Activated CD4-positive, alpha-beta T cell treated with anti-CD3 and anti-CD28 coated beads, Interleukin-2, amount 50 U/mL, for 16 hours (primary cell): ENCODE results near the gene WDR62.
A peak's percentile ranks its signal among the peaks of the same experiment; 100 is the strongest.

ENCODE experiments used
- DNase-seq: peaks from one replicate; pipeline ENCODE4 v3.0.0-alpha.2; 2020

The WDR62 gene

DNA sequence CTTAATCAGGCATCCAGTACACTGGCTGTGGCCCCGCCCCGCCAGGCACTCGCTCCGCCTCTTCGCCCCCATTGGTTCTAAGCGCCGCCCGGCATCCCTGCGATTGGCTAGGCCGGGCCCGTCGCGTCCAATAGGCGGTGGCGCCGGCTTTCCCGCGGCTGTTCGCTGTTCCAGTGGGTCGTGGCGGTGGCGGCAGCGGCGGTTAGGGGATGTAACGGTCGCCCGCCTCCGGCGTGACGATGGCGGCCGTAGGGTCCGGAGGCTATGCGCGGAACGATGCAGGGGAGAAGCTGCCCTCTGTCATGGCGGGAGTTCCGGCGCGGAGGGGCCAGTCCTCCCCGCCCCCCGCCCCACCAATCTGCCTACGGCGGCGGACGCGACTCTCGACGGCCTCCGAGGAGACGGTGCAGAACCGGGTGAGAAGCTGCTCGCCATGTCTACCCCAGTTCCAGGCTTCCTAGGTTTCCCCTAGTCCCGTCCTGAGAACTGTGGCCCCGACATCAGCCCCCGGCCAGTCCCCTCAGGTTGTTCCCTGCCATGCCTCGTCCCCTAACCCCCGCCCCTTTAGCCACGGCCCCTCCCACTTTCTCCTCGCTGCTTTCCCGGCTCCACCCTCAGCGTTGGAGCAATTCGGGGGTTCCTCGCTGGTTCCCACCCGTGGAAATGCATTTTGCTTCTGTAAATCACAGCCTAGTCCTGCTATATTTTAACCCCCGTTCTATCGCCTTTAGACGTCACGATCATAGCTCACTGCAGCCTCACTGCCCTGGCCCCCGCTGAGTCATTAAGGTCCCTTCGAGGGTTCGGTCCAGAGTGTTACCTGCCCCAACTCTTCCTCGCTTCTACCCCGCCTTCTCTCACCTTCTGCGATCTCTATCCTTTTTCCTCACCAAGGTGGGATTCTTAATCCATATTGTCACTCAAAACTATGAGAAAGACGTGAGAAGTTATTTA lies at the start of gene WDR62:
WDR62 (plus strand) TSS at position 165 of the 954 bp plus-strand sequence; CDS start at position 240, 75 bp downstream.
- peak; percentile 95 for DNase-seq

DNA sequence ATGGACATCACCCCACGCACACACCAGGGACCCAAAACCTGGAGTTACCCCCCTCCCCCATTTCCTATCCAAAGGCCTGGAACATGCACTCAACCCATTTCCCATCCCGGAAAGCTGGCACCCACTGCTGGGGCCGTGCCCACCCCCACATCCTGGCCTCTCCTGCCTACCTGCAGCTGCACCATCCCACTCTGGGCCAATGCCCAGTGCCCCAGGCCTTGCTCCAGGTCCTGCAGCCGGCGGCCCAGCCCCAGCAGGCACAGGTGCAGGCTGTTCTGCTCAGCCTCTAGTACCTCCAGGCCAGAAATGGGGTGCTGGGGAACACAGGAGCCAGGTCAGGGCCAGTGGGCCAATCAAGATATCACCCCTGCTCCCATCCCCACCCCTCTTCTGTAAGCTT lies 47.7 kb upstream of the WDR62 start:
- no peak for DNase-seq

DNA sequence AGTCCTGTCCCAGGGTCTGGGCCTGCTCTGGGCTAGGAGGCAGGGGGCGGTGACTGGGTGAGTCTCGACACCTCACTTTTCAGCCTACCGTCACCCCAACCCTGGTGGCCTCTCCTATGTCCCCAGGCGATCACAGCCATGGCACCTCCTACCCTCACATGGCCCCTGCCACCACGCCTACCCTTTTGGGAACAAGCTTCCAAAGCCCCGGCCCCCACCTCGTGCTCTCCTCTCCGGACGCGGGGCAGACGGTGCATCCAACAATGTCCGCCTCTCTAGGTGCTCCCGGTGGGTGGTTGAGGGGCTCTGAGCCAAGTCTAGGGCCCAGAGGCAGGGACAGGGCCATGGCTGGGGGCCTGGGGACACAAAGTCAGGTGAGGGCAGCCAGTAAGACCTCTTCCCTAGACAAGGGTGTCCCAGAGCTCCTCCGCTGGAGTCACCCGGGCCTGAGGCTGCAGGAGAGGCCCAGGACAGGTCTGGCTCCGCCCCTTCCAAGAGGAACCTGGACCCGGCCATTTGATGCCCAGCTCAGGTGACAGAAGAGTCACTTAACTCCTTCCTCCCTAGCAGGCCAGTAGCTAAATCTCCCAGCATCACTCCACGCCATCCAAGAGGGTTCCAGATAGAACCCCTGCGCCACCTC lies 46.2 kb upstream of the WDR62 start, which contains the start of gene SYNE4:
SYNE4 (minus strand) TSS at position 478 of the 643 bp plus-strand sequence; CDS start at position 346, 132 bp downstream.
- DNase-seq: no peak

DNA sequence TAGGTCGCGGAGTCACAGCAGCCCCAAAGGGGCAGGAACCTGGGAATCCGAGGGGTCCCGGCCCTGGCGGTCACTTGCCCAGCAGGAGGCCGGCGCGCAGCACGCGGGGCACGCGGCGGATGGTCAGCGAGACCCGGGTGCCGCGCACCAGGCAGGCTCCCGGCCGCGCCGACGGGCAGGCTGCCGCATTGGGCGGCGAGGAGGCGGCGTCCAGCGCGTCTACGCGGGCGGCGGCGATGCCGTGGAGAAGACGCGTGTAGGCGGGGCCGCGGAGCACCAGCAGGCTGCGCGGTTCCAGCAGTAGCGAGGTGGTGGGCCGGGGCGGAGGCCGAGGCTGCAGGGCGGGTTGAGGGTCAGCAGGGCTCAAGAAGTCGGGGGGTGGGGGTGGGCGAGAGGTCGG lies 45.5 kb upstream of the WDR62 start:
- DNase-seq: peak; percentile 63

DNA sequence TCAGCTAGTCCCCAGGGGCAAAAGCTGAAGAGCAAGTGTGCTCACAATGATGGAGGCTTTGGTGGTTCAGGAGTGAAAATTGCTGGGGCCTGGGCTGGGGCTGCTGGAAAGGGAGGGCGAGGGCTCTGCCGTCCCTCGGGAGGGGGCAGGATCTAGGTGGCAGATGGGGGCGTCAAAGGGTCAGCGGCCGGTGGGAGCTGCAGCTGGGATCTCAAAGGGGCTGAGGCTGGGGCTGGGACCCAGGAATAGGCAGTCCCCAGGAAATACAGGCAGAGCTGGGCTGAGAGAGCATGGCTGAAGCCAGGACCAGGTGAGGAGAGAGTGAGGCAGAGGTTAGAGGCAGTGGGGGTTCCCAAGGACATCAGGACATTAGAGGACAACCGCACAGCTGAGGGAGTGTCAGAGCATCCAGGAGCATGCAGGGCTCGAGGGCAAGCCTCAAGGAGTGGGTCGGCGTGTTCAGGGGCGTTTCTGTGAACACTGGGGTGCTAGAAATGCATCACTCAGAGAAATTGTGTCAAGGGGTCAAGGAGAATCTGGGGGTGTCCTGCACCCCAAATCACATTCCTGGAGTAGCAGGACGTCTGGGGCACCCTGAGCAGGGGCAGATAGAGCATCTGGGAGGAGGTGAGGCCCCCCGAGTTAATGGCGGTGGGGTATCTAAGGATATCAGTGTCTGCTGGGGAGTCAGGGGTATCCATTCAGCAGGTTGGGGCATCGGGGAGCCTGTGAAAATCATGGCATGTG lies 44.9 kb upstream of the WDR62 start:
- DNase-seq: no peak

DNA sequence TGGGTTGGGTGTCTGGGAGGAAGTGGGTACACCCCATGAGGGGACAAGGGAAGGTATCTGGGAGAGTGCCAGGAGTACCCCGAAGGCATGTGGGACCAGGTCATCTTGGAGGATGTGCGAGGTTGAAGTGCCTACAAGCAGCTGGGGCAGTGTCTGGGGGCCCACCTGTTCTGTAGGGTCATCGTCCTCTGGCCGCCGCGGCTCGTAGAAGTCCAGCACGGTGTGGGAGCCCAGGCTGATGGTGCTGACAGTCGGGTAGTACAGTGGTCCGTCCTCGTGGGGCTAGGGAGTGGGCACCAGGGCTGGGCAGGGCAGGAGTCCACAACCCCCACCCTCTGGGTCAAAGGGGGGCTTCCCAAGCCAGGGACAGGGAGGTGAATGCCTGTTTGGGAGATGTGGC lies 44.3 kb upstream of the WDR62 start:
- no peak for DNase-seq

DNA sequence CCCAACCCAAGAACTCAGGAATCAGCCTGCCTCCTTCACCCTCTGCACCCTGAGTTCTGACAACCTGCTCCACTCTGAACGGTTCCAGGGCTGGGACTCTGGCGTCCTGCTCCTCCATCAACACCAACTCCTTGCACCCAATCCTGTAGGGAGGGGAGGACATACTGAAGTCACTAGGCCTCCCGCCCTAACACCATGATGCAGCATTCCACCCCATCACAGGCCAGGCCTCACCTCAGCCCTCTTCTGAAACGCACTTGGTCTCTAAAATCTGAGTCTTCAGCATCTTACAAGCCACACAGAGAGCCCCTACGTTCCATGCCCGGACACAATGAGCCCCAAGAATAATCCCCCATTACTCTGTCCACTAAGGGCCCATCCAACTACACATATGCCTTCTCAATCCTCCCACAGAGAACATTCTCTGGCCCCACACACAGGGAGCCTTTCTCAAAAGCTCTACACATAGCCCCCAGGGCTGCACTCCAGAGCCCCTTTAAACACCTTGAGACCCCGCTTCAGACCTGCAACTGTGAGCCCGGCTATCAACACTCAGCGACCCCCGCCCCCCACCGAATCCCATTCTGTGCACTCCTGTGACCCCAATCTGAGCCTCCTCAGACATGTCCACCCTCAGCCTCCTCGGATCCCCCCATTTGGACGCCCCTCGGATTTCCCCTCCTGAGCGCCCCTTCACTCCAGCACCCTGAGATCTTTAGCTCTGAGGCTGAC lies 41.3 kb upstream of the WDR62 start:
- no peak for DNase-seq

DNA sequence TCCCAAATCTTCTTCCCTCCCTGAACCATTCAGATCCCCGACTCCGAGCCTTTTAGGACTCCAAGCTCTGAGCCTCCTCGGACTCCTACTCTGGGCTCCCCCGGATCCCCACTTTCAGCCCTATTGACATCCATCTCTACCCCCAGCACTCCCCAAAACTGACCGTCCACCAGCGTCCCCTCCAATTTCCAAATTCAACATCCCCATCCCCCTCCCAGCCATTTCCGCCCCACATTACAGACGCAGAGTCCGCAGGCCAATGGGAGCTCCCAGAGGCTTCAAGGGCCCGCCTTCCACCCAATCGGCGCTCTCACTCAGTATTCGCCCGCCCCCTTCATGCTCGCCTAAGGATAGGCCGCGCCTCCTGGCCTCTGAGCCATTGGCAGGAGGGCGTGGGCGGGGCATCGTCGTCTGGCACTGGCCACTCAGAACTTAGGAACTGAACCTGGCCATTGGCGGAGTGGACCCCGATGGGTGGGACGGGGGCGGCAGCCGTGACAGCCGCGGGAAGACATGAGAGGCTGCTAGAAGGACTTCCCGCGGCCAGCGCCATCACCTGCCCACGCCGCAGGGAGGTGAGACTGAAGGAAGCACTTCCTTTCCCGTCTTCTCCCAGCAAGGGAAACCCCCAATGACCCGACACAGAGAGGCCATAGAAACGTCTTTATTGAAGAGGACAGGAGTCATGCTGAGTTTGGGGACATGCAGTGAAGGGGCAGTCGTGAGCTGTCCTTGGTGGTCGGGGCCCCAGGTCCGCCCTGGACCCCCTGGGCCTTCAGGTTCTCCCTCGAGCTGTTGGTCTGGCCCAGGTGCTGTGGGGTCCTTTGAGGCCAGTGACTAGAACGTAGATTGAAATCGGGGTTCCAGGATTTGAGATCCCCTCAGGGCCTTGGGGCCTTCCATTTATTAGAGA lies 40.4 kb upstream of the WDR62 start, which contains the start of gene ALKBH6:
ALKBH6 (minus strand) TSS at position 202 of the 913 bp plus-strand sequence. CDS start 816 bp downstream, outside the sequence.
- DNase-seq: peak; percentile 100

DNA sequence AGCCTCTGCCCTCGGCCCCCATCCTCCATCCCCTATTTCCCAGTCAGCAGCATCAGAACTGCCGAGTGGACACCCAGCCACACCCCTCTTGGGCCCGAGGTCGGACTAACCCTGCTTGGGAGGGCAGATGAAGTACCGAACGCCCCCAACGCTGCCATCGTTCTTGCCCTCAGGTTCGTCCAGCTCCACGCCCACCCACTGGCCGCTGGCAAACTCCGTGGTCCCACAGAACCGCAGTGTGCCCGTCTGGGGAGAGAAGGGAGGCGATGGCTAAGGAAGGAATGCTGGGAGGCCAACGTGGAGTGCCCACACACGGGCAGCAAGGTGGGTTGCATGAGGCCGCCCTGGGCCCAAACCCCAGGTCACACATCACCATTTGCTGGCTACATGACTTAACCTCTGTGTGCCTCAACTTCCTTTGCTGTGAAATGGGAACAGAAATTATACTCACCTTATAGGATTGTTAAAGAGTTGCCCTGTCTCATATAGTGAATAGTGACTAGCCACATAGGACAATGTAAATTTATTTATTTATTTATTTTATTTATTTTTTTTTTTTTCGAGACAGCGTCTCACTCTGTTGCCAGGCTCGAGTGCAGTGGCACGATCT lies 35.5 kb upstream of the WDR62 start:
- no peak for DNase-seq

DNA sequence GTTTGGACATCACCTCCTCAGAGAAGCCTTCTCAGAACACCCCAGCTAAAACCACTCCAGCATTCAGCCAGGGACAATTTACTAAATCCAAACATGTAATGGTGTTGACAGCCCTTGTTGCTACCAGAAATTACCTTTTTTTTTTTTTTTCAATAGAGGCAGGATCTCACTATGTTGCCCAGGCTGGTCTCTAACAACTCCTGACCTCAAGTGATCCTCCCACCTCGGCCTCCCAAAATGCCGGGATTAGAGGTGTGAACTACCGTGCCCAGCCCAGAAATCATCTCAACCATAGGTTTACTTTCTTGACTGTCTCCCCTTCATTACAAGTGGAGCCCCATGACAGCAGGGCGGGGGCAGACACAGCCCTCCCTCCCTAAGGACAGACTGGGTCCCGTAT lies 31.3 kb upstream of the WDR62 start:
- DNase-seq: no peak

DNA sequence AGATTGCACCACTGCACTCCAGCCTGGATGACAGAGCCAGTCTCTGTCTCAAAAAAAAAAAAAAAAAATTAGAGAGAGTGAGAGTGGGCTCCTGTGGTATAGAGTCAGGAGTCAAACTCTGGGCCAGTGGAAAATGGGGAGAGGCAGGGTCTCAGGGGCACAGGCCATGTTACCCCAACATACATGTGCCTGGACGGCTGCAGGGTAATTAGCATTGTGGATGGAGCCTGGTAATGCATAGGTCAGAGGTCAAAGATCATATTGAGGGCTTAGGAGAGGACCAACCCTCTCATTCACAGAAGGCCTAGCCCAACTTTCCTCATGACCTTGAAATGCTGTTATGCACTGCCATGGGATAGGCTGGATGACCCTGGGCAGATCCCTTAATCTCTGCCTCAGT lies 29.2 kb upstream of the WDR62 start:
- no peak for DNase-seq

DNA sequence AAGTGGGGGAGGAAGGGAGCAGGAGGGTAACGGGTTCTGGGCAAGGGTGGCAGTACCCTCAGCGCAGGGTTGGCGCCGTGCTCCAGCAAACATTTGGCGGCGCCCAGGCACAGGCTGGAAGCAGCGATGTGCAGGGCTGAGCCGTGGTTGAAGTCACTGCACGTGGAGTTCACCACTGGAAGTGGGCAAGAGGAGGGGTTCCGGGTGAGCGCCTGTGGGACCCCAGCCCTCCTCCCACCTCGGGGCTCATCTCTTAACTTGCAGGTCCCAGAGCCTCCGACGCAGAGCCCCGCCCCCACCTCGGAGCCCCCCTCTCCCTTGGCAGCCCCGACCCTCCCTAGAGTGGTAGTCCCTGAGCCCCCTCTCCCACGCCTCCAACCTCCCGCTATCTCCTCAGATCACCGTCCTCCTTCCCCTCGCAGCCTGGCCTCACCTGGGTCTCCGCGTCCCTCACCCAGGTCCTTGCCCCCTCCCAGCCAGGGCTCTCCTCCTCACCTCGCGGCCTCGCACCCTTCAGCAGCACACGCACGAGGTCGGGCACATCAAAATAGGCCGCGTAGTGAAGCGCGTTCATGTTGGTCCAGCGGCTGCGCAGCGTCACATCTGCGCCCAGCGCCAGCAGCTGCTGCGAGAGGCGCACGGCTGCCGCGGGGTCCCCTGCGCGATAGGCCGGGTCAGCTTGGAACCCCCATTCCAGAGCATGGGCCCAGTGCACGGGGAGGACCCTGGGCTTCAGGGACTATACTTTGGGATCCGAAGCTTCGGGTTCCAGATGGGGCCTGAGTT lies 28.4 kb upstream of the WDR62 start:
- no peak for DNase-seq

DNA sequence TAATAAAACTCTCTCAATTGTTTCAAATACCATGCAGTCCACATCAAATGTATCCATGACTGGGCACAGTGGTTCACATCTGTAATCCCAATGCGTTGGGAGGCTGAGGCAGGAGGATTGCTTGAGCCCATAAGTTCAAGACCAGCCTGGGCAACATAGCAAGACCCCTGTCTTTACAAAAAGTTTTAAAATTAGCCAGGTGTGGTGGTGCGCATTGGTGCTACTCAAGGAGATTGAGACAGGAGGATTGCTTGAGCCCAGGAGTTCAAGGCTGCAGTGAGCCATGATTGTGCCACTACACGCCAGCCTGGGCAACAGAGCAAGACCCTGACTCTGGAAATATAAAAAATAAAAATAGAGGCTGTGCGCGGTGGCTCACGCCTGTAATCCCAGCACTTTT lies 27.0 kb upstream of the WDR62 start:
- DNase-seq: no peak

DNA sequence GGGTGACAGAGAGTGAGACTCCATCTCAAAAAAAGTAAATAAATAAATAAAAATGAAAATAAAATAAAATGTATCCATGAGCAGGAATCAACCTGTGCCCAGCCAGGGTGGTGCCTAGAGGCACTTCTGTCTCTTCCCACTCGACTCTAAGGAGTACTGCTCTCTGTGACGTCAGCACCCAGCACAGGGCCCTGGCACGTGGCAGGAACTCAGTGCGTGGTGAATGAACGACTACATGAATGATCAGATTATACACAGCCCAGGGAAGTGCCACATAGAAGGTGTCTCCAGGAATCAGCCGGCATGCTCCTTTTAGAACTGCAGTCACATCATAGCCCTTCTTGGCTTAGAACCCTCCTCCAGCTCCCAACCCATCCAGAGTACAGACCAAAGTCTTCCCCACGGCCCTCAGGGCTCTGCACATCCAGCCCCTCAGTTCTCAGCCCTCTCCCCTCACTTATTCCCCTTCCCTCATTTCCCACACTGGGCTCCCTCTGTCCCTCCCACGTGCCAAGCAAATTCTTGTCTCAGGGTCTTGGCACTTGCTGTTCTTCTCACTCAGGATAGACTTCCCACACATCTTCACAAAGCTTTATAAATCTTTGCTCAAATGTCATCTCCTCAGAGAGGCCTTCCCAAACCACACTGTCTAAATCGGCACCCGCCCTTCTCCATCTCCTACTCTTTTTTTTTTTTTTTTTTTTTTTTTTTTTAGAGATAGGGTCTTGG lies 26.2 kb upstream of the WDR62 start:
- DNase-seq: no peak

DNA sequence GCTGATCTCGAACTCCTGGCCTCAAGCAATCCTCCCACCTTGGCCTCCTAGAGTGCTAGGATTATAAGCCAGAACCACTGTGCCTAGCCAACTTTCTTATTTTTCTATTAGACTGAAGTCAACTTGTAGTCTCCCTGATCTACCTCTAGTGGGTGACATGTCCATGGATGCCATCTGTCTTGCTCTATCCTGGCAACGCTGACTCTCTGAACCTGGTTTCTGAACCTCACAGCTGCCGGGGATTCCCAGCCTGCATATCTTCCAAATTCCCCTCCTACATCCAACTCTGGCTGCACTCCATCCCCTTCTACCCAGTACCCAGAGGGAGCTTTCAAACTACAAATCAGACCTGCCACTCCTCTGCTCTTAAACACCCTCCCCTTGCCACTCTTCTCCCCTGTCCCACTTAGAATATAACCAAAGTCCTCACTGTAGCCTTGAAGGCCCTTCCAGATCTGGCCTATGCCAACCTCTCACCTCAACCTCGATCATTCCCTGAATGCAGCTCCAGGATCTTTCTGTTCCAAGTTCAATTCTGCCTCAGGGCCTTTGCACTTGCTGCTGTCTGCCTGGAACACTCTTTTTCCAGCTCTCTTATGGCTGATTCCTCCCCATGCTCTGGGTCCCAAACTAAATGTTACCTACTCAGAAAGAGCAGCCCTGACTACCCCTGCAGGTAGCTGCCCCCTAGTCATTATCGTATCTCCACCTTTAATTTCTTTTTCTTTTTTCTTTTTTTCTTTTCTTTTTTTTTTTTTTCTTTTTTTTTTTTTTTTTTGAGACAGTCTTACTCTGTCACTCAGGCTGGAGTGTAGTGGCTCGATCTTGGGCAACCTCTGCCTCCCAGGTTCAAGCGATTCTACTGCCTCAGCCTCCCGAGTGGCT lies 24.2 kb upstream of the WDR62 start:
- DNase-seq: no peak

DNA sequence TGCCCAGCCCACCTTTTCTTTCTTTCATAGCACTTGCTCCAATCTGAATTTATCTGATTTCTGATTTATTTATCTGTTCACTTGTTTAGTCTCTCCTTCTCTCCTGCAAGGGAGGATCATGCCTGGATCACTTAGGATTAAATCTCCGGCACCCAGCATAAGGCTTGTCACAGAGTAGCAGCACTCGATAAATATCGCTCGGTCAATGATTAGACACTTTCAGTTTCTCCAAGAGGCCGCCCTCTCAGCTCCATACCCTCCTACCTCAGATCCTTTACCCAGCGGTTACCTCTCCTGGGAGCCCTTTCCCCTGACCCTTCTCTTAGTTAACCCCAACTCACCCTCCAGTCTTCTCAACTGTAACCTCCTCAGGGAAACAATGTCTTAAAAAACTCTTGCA lies 23.4 kb upstream of the WDR62 start:
- DNase-seq: no peak

DNA sequence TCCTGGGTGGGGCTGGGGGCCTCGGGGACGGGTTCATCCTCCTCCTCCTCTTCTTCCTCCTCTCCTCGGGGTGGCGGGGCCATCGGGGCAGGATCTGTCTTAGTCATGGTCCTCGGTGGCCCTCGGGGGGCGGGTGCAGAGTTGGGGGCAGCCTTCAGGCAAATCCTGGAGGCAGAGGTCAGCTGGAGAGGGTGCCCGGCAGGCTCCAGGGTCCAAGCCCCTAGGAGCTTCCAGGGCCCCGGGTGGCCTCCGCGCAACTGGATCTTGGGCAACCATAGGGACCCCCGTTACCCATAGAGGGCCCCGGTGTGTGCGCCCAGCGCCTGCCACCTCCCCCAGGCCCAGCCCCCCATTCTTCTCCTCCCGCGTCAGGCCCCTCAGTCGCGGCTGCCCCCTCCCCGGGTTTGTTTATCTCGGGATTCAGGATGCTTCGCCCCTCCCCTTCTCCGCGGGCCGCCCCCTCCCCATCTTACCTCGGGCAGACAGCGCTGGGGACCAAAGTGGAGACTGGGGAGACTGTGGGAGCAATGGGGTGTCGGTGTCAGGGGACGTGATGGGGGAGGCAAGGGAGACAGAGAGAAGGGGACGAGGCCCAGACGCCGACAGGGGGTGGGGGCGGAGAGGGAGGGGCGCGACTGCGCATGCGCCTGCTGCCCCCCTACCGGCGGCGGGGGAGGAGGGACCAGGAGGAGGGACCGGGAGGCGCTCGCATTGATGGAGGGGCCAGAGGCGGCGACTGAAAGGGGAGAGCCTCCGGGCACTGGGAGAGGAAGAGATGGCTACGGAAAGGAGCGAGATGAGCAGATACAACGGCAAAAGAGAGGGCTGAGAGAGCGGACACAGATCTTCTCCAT lies 22.2 kb upstream of the WDR62 start, which contains the start of gene CLIP3:
CLIP3 (minus strand) TSS at position 623 of the 854 bp plus-strand sequence; CDS start at position 107, 516 bp downstream.
- DNase-seq: peak; percentile 28
